ENCODE results near the gene ADAM11. TPM values are rescaled to one million over a fixed set of nuclear protein-coding genes. Genes with fewer than 3 reads are reported as not detected.
"Not testable (repeated sequence)": the region's sequence is repeated elsewhere in the genome, so short reads cannot be mapped to it uniquely, and the experiment has no call there.

Gene ADAM11
- total and polyA plus RNA-seq, 2 of the 13 experiments (the other 11 are each of a cell fraction or from before 2014, with no cell fraction given) = 0.38 to 0.91 TPM

DNA sequence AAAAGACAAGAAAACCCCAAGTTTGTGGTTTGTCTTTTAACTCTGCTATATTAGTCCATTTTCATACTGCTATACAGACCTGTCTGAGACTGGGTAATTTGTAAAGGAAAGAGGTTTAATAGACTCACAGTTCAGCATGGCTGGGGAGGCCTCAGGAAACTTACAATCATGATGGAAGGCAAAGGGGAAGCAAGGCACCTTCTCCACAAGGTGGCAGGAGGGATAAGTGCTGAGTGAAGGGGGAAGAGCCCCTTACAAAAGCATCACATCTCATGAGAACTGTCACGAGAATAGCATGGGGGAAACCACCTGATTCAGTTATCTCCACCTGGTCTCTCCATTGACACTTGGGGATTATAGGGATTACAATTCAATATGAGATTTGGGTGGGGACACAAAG, 13.5 kb upstream of the ADAM11 start (continued):
- TF ChIP-seq NR0B2 (CRISPR knock-in tag; IDR thresholded peaks at IDR 0.05) (no peak), ZNF766 (CRISPR knock-in tag; IDR thresholded peaks at IDR 0.05; ENCODE audit: borderline replicate concordance) (no peak), SP1 (IDR thresholded peaks at IDR 0.05) (no peak), SP1 (CRISPR knock-in tag; IDR thresholded peaks at IDR 0.05) (no peak), KMT2A (CRISPR knock-in tag; IDR thresholded peaks at IDR 0.05) (no peak), NFIC (IDR thresholded peaks at IDR 0.05; ENCODE audit: low read length) (no peak), HMGA1 (CRISPR knock-in tag; conservative IDR thresholded peaks at IDR 0.05) (no peak), HNRNPLL (IDR thresholded peaks at IDR 0.05; ENCODE audit: low read depth, low read length, poor library complexity, severe bottlenecking) (no peak)
- TF ChIP-seq, protein P1, sequence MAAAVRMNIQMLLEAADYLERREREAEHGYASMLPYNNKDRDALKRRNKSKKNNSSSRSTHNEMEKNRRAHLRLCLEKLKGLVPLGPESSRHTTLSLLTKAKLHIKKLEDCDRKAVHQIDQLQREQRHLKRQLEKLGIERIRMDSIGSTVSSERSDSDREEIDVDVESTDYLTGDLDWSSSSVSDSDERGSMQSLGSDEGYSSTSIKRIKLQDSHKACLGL (CRISPR knock-in tag; IDR thresholded peaks at IDR 0.05) = no peak

GRCh38 chr17:44745738-44746137, 13.1 kb upstream of the ADAM11 start:
- H3K27ac ChIP-seq (ENCODE audit: extremely low read length, insufficient read depth, low read length); H3K4me2 ChIP-seq (ENCODE audit: low read depth, low read length); in situ Hi-C loops (cut with HindIII; ENCODE audit: extremely low pct_ligation_motif_present, low pct_unique_long_range_greater_than_20kb); intact Hi-C loops (cut with micrococcal nuclease; ENCODE audit: unreplicated experiment); H3K27me3 ChIP-seq (ENCODE audit: control insufficient read depth in 1 of 2, insufficient read depth in 2 of 2, low read length in 2 of 2); BruUV-seq (replicated peaks); H3K79me2 ChIP-seq (ENCODE audit: insufficient read depth, low read length); H4K20me1 ChIP-seq (ENCODE audit: insufficient read depth, low read length); ATAC-seq; H3K4me3 ChIP-seq (replicated peaks in 1 of 3; ENCODE audit: insufficient read depth in 1 of 3, low read depth in 2 of 3, low read length in 3 of 3); H2AFZ ChIP-seq (ENCODE audit: low read length); H3K4me1 ChIP-seq (ENCODE audit: insufficient read depth, low read length); H3K9me3 ChIP-seq (ENCODE audit: low read length); H3K9ac ChIP-seq (ENCODE audit: insufficient read depth, low read depth, low read length); DNase-seq (ENCODE audit: low spot score); FAIRE-seq; CTCF ChIA-PET (ENCODE audit: low intra/inter-chr PET ratio, low total read pairs): not testable (repeated sequence)
- 97% methylated on average over 5 of the region's 5 CpGs for WGBS (ENCODE audit: low lambda C conversion rate)
- peaks cover 15 to 35% of the 10 kb centered on the region in 2 experiments; a peak in 4 of 5 replicates for H3K36me3 ChIP-seq (replicated peaks in 1 of 2; ENCODE audit: control insufficient read depth in 1 of 2, insufficient read depth in 2 of 2, low read length in 2 of 2)
- POLR2A ChIA-PET = interaction anchor here (0.7 kb wide), 1 partner anchor 9 kb away, joined by 4 read pairs; no protein-coding TSS in a partner anchor
